AG10803 (cell line): ENCODE measurements around the gene TIMM44.

Experiments
- DNase-seq: peaks from one replicate; pipeline ENCODE4 v3.0.0; 2010; ENCODE audit warnings: low read depth
- H3K4me3 ChIP-seq: 2 replicates; pipeline ENCODE4 v1.5.1; 2011; ENCODE audit warnings: mild to moderate bottlenecking, low read length, control low read depth
- TF ChIP-seq, protein P1 (sequence below): conservative IDR thresholded peaks from 2 replicates; pipeline ENCODE4 v1.5.1; 2011; ENCODE audit warnings: mild to moderate bottlenecking, low read length, control low read depth, inconsistent platforms

Gene TIMM44

DNA sequence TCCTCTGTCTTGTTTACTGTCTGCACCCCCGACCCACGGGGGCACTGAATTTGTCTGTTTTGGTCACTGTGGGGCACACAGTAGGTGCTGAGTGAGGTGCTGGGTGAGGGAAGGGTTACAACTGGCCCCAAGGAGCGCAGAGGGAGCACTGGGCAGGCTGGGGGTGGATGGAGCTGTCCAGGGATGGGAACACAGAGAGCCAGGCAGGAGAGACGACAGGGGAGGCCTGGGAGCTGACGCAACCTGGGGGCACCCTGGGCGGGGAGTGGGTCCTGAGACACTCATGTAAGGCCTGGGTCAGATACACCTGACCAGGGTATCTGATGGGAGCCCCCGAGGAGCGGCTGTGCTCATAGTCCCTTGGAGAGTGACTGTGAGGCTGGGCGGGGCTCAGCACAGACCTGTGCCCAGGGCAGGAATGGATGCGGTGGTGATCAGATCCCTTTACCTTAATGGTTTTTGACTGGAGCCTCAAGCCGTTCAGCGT lies 37.2 kb upstream of the TIMM44 start:
- DNase-seq: no peak
- TF ChIP-seq, protein P1, sequence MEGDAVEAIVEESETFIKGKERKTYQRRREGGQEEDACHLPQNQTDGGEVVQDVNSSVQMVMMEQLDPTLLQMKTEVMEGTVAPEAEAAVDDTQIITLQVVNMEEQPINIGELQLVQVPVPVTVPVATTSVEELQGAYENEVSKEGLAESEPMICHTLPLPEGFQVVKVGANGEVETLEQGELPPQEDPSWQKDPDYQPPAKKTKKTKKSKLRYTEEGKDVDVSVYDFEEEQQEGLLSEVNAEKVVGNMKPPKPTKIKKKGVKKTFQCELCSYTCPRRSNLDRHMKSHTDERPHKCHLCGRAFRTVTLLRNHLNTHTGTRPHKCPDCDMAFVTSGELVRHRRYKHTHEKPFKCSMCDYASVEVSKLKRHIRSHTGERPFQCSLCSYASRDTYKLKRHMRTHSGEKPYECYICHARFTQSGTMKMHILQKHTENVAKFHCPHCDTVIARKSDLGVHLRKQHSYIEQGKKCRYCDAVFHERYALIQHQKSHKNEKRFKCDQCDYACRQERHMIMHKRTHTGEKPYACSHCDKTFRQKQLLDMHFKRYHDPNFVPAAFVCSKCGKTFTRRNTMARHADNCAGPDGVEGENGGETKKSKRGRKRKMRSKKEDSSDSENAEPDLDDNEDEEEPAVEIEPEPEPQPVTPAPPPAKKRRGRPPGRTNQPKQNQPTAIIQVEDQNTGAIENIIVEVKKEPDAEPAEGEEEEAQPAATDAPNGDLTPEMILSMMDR: no peak
- H3K4me3 ChIP-seq: no peak overlapping the region

DNA sequence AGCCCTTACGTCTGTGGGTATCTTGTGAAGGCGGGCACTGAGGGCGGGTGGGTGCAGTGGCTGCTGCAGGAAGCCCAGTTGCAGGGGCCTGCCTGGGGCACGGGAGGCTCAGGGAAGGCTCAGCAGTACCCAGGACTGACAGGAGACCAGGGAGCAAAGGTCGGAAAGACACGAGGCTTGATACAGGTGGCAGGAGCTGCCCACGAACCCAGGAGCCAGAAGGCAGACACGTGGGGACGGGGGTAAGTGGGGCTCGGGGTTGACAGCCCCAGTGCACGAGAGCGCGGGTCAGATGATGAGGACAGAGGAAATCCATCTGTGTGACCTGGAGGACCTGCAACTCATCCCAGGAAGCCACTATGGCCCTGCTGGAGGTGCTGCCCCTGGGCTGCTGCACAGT lies 36.7 kb upstream of the TIMM44 start:
- H3K4me3 ChIP-seq: no peak overlapping the region
- TF ChIP-seq, protein P1: no peak
- no peak for DNase-seq

DNA sequence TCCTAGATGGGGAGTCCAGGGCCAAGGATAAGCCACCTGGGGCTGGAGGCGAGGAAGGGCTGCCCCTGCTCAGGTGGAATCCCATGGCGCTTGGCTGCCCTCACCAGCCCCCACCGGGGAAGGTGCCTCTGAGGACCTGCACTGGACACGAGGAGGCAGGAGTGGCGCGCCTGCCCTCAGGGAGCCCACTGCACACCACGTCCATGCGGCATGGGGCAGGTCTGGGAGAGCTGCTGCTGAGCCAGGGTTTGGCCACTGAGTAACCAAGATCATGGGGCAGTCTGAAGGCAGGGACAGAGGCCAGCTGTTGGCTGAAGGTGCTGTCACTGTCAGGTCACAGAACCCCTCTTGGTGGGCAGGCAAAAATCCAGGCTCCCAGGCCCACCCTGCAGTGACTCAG lies 36.1 kb upstream of the TIMM44 start:
- H3K4me3 ChIP-seq: no peak overlapping the region
- no peak for DNase-seq
- TF ChIP-seq, protein P1: no peak

DNA sequence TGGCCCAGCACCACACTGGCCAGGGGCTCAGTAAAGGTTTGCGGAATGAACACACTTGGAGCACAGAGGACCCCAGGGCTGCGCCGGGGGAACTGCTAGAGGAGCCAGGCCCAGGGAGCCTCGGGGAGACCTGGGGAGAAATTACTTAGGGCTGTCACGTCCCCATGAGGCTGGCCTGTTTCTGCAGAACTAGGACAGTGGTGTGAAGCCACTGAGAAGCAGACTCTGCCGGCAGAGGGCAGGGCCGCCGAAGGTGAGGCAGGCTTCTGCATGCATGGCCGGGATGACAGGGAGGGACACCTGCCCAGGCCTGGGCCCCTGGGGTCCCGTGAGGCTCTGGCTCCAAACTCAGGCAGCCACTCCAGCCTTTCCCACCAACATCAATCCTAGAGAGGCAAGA lies 35.5 kb upstream of the TIMM44 start:
- TF ChIP-seq, protein P1: no peak
- DNase-seq: no peak

DNA sequence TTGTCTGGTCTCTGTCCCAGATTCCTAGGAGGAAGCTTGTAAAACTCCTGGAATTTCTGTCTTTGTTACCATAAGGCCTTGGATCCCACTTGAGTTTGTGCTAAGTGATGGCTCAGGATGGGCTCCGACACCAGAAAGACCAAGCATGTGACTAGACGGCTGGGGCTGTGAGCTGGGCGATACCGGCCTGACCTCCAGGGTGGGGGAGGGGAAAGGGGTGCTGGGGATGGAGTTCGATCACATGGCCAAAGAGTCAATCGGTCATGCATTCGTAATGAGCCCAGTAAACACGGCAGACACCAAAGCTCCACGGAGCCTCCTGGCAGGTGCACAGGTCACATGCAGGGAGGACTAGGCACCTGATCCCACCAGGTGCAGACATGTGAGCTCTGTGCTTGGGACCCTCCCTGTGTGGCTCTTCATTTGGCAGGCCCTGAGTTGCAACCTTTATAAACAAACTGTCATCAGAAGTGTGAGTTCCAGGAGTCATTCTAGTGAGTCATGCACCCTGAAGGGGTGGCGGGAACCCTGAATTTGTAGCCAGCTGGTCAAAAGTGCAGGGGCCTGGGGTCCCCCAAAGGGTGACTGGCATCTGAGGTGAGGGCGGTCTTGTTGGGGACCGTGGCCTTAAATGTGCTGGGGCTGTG lies 34.8 kb upstream of the TIMM44 start:
- TF ChIP-seq, protein P1: no peak
- no peak for DNase-seq

More for the DNA sequence above, 35.5 kb upstream of the TIMM44 start:
- H3K4me3 ChIP-seq: no peak overlapping the region

DNA sequence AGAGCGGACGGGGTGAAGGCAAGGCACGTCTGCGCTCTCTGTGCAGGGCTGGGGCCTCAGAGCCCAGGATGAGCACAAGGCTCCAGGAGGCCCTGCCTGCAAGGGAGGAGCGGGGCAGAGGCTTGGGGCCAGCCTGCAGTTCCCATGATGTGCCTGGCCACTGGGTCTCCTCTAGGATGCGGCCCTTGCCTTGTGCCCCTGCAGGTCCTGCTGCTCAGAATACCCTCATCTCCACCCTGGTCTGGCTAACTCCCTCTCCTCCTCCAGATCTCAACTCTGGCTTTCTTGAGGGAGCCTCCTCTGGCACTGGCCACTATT lies 34.2 kb upstream of the TIMM44 start:
- TF ChIP-seq, protein P1: no peak
- no peak for DNase-seq

More for the DNA sequence above, 34.8 kb upstream of the TIMM44 start:
- no peak overlapping the region for H3K4me3 ChIP-seq

DNA sequence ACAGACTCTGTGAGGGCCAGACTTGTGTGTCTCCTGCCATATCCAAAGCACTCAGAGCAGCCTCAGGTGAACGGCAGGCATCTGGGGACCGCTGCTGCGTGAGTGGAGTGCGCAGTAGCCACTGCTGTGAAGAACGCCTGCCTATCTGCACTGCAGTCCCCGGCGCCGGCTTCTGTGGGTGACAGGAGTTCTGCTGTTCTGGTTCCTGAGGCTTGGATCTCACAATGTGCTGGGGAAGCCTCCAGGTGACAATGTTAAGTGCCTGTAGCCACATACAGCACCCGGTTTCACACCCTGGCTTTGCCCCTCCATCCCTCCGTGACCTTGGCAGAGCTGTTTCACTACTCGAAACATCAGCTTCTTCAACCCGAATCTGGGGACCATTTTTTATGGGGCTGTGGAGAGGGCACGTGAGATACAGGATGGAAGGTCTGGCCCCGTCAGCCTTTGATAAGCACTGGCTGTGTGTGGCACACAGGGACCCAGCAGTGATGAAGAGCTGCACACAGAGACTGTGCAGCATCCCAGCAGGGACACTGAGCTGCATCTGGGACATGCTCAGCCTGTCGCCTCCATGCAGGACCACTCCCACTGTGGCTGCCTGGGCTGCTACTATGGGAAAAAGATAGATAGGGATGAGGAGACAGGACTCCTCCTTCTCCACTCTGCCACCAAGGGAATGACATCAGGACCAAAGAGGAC lies 33.7 kb upstream of the TIMM44 start:
- no peak overlapping the region for H3K4me3 ChIP-seq
- TF ChIP-seq, protein P1: no peak
- DNase-seq: no peak

More for the DNA sequence above, 34.2 kb upstream of the TIMM44 start:
- no peak overlapping the region for H3K4me3 ChIP-seq
